ENCODE measurements around the gene CORO6. TPM values are rescaled to one million over a fixed set of nuclear protein-coding genes. Genes with fewer than 3 reads are reported as not detected.

The CORO6 gene
- total and polyA plus RNA-seq, 2 of the 13 experiments (the other 11 are each of a cell fraction or from before 2014, with no cell fraction given) = 0.42 to 0.82 TPM

- TF ChIP-seq ZKSCAN1 (IDR thresholded peaks at IDR 0.05; ENCODE audit: low read length) (no peak), JUNB (CRISPR knock-in tag; IDR thresholded peaks at IDR 0.05; ENCODE audit: borderline replicate concordance) (no peak), ZSCAN20 (CRISPR knock-in tag; IDR thresholded peaks at IDR 0.05; ENCODE audit: borderline replicate concordance) (0 out of 2 replicates have a peak, but pooled peaks have one; percentile 43), TRAFD1 (CRISPR knock-in tag; IDR thresholded peaks at IDR 0.05; ENCODE audit: borderline replicate concordance) (no peak), ZSCAN30 (CRISPR knock-in tag; IDR thresholded peaks at IDR 0.05) (no peak), NR1H2 (CRISPR knock-in tag; IDR thresholded peaks at IDR 0.05; ENCODE audit: borderline replicate concordance, low read depth) (no peak), MTERF4 (CRISPR knock-in tag; IDR thresholded peaks at IDR 0.05) (0 out of 2 replicates have a peak, but pooled peaks have one; percentile 71), PHF20 (CRISPR knock-in tag; IDR thresholded peaks at IDR 0.05) (peak; percentile 19; the same call in 1 of the 2 replicates), ZNF501 (CRISPR knock-in tag; IDR thresholded peaks at IDR 0.05) (peak; percentile 94), HDAC6 (IDR thresholded peaks at IDR 0.05; ENCODE audit: low read depth, low read length) (no peak), ZNF24 (IDR thresholded peaks at IDR 0.05) (no peak), ZFP91 (CRISPR knock-in tag; IDR thresholded peaks at IDR 0.05; ENCODE audit: borderline replicate concordance) (peak; percentile 86), ZGPAT (CRISPR knock-in tag; IDR thresholded peaks at IDR 0.05) (no peak; the same call in 1 of the 2 replicates), SSRP1 (CRISPR knock-in tag; IDR thresholded peaks at IDR 0.05) (no peak), RFX1 (IDR thresholded peaks at IDR 0.05) (no peak), CHD2 (IDR thresholded peaks at IDR 0.05; ENCODE audit: low read depth, low read length) (no peak), ZSCAN21 (CRISPR knock-in tag; IDR thresholded peaks at IDR 0.05; ENCODE audit: borderline replicate concordance) (no peak), TBX3 (IDR thresholded peaks at IDR 0.05; ENCODE audit: borderline replicate concordance) (no peak), GFI1 (CRISPR knock-in tag; IDR thresholded peaks at IDR 0.05; ENCODE audit: borderline replicate concordance) (no peak), THYN1 (CRISPR knock-in tag; IDR thresholded peaks at IDR 0.05; ENCODE audit: borderline replicate concordance, low read depth) (no peak), ZNF17 (CRISPR knock-in tag; IDR thresholded peaks at IDR 0.05) (no peak), NFATC3 (CRISPR knock-in tag; IDR thresholded peaks at IDR 0.05) (no peak), ZNF652 (CRISPR knock-in tag; IDR thresholded peaks at IDR 0.05; ENCODE audit: borderline replicate concordance, low read depth) (no peak), ZNF616 (CRISPR knock-in tag; IDR thresholded peaks at IDR 0.05; ENCODE audit: low read depth) (no peak), SNAI1 (CRISPR knock-in tag; IDR thresholded peaks at IDR 0.05; ENCODE audit: borderline replicate concordance) (no peak)
Observed at GRCh38 chr17:29591737-29592608, 30.7 kb downstream of the CORO6 start (continued).
